ENCODE results near the gene TIMM10.

TIMM10 gene

GRCh38 chr11:57549983-57550382 is 19.4 kb upstream of the TIMM10 start:
- no peak for DNase-seq (ENCODE audit: low read depth in 1 of 2, low spot score in 1 of 2)
- Histone ChIP-seq H3K4me3 (replicated peaks; ENCODE audit: insufficient read depth, low read length) (no peak overlapping the region), H3K27ac (replicated peaks) (no peak overlapping the region), H3K27me3 (ENCODE audit: insufficient read depth, poor library complexity, severe bottlenecking) (no peaks in the 10 kb centered on the region)
- no peak for TF ChIP-seq POLR2AphosphoS5 (IDR thresholded peaks at IDR 0.05; ENCODE audit: low read depth)
- no peak for TF ChIP-seq GABPA (IDR thresholded peaks at IDR 0.05; ENCODE audit: low read depth)
- TF ChIP-seq, protein P1, sequence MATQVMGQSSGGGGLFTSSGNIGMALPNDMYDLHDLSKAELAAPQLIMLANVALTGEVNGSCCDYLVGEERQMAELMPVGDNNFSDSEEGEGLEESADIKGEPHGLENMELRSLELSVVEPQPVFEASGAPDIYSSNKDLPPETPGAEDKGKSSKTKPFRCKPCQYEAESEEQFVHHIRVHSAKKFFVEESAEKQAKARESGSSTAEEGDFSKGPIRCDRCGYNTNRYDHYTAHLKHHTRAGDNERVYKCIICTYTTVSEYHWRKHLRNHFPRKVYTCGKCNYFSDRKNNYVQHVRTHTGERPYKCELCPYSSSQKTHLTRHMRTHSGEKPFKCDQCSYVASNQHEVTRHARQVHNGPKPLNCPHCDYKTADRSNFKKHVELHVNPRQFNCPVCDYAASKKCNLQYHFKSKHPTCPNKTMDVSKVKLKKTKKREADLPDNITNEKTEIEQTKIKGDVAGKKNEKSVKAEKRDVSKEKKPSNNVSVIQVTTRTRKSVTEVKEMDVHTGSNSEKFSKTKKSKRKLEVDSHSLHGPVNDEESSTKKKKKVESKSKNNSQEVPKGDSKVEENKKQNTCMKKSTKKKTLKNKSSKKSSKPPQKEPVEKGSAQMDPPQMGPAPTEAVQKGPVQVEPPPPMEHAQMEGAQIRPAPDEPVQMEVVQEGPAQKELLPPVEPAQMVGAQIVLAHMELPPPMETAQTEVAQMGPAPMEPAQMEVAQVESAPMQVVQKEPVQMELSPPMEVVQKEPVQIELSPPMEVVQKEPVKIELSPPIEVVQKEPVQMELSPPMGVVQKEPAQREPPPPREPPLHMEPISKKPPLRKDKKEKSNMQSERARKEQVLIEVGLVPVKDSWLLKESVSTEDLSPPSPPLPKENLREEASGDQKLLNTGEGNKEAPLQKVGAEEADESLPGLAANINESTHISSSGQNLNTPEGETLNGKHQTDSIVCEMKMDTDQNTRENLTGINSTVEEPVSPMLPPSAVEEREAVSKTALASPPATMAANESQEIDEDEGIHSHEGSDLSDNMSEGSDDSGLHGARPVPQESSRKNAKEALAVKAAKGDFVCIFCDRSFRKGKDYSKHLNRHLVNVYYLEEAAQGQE (IDR thresholded peaks at IDR 0.05; ENCODE audit: insufficient replicate concordance, low read depth) = no peak
- no peak for TF ChIP-seq SPI1 (IDR thresholded peaks at IDR 0.05; ENCODE audit: borderline replicate concordance, low read depth)

GRCh38 chr11:57547854-57548377 is 17.4 kb upstream of the TIMM10 start:
- no peak overlapping the region for H3K4me3 ChIP-seq (replicated peaks; ENCODE audit: insufficient read depth, low read length)
- peak in 1 of 2 experiments; percentile 61 for DNase-seq (ENCODE audit: low read depth in 1 of 2, low spot score in 1 of 2)
- H3K27ac ChIP-seq (replicated peaks) = no peak overlapping the region
- no peak for TF ChIP-seq GABPA (IDR thresholded peaks at IDR 0.05; ENCODE audit: low read depth)
- TF ChIP-seq SPI1 (IDR thresholded peaks at IDR 0.05; ENCODE audit: borderline replicate concordance, low read depth) = peak; percentile 40; the same call in 1 of the 2 replicates
- no peaks in the 10 kb centered on the region for H3K27me3 ChIP-seq (ENCODE audit: insufficient read depth, poor library complexity, severe bottlenecking)

GRCh38 chr11:57546869-57547475 is 16.4 kb upstream of the TIMM10 start:
- DNase-seq (ENCODE audit: low read depth in 1 of 2, low spot score in 1 of 2) = no peak
- Histone ChIP-seq H3K27me3 (ENCODE audit: insufficient read depth, poor library complexity, severe bottlenecking) (no peaks in the 10 kb centered on the region), H3K4me3 (replicated peaks; ENCODE audit: insufficient read depth, low read length) (no peak overlapping the region), H3K27ac (replicated peaks) (no peak overlapping the region)
- TF ChIP-seq, protein P1 (IDR thresholded peaks at IDR 0.05; ENCODE audit: insufficient replicate concordance, low read depth) = no peak
- TF ChIP-seq GABPA (IDR thresholded peaks at IDR 0.05; ENCODE audit: low read depth) = no peak
- TF ChIP-seq, protein P2, sequence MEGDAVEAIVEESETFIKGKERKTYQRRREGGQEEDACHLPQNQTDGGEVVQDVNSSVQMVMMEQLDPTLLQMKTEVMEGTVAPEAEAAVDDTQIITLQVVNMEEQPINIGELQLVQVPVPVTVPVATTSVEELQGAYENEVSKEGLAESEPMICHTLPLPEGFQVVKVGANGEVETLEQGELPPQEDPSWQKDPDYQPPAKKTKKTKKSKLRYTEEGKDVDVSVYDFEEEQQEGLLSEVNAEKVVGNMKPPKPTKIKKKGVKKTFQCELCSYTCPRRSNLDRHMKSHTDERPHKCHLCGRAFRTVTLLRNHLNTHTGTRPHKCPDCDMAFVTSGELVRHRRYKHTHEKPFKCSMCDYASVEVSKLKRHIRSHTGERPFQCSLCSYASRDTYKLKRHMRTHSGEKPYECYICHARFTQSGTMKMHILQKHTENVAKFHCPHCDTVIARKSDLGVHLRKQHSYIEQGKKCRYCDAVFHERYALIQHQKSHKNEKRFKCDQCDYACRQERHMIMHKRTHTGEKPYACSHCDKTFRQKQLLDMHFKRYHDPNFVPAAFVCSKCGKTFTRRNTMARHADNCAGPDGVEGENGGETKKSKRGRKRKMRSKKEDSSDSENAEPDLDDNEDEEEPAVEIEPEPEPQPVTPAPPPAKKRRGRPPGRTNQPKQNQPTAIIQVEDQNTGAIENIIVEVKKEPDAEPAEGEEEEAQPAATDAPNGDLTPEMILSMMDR (IDR thresholded peaks at IDR 0.05; ENCODE audit: insufficient read depth, low read length) = no peak
- TF ChIP-seq SPI1 (IDR thresholded peaks at IDR 0.05; ENCODE audit: borderline replicate concordance, low read depth) = no peak
- no peak for TF ChIP-seq POLR2AphosphoS5 (IDR thresholded peaks at IDR 0.05; ENCODE audit: low read depth)

DNA sequence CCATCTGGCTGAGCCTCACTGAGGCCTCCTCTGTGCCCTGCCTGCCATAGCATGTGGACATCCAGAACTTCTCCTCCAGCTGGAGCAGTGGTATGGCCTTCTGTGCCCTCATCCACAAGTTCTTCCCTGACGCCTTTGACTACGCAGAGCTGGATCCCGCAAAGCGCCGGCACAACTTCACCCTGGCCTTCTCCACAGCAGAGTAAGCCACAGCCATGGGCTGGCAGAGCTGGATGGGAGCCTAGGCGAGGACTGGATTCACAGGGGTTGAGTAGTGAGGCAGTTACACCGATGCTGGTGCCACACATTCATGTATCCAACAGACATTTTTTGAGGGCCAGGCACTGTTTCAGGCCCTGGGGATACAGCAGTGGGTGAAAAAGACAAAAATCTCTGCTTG is 15.9 kb upstream of the TIMM10 start:
- DNase-seq (ENCODE audit: low read depth in 1 of 2, low spot score in 1 of 2) = no peak
- TF ChIP-seq, protein P2 (IDR thresholded peaks at IDR 0.05; ENCODE audit: insufficient read depth, low read length) = no peak
- TF ChIP-seq SPI1 (IDR thresholded peaks at IDR 0.05; ENCODE audit: borderline replicate concordance, low read depth) = no peak
- TF ChIP-seq, protein P1 (IDR thresholded peaks at IDR 0.05; ENCODE audit: insufficient replicate concordance, low read depth) = no peak
- TF ChIP-seq GABPA (IDR thresholded peaks at IDR 0.05; ENCODE audit: low read depth) = no peak
- TF ChIP-seq POLR2AphosphoS5 (IDR thresholded peaks at IDR 0.05; ENCODE audit: low read depth) = no peak
- no peak overlapping the region for H3K4me3 ChIP-seq (replicated peaks; ENCODE audit: insufficient read depth, low read length)
- no peaks in the 10 kb centered on the region for H3K27me3 ChIP-seq (ENCODE audit: insufficient read depth, poor library complexity, severe bottlenecking)
- H3K27ac ChIP-seq (replicated peaks) = no peak overlapping the region

Measured in HL-60 (cell line).